Effector memory CD8-positive, alpha-beta T cell (primary cell): ENCODE results near the gene SELL.
A peak's percentile ranks its signal among the peaks of the same experiment; 100 is the strongest.

Source experiments
- ATAC-seq: fragments of 150-1000 bp; cut with Tn5 transposase; replicated peaks from 2 replicates; pipeline ENCODE4 v1.10.0; 2021; ENCODE audit warnings: mild to moderate bottlenecking, moderate library complexity
- DNase-seq, 3 experiments: peaks; one replicate each; pipeline ENCODE4 v3.0.0; 2021
- H3K27ac Mint-ChIP-seq, 2 donors: one replicate each; pipeline ENCODE4 v1.8.0; 2022; ENCODE audit warnings: mild to moderate bottlenecking in 2 of 2, mixed read lengths in 2 of 2, moderate library complexity in 2 of 2
- H3K27me3 Mint-ChIP-seq, 2 donors: one replicate each; pipeline ENCODE4 v1.8.0; 2022; ENCODE audit warnings: mixed read lengths in 2 of 2
- H3K36me3 Mint-ChIP-seq: one replicate; pipeline ENCODE4 v1.8.0; 2022; ENCODE audit warnings: mild to moderate bottlenecking, moderate library complexity, mixed read lengths; ENCODE audit not compliant: insufficient read depth
- H3K4me1 Mint-ChIP-seq, 2 donors: one replicate each; pipeline ENCODE4 v1.8.0; 2022; ENCODE audit warnings: low read depth in 2 of 2, mixed read lengths in 2 of 2
- H3K4me3 Mint-ChIP-seq, 2 donors: one replicate each; pipeline ENCODE4 v1.8.0; 2022; ENCODE audit warnings: mild to moderate bottlenecking in 2 of 2, mixed read lengths in 2 of 2, moderate library complexity in 2 of 2
- H3K9me3 Mint-ChIP-seq, 2 donors: one replicate each; pipeline ENCODE4 v1.8.0; 2022; ENCODE audit warnings: mixed read lengths in 2 of 2
- total RNA-seq, 9 experiments: gene quantifications; one replicate each; lab custom pipeline; 2026; lab: John Stamatoyannopoulos, UW

Gene SELL
- total RNA-seq = 84.3 to 860 (median 118) reads per million in 9 experiments

- Mint-ChIP-seq H3K4me1 (peaks cover 22 to 28% of the 10 kb centered on the region in 2 donors), H3K9me3 (peaks cover 0 to 2% of the 10 kb centered on the region in 2 donors), H3K36me3 (no peaks in the 10 kb centered on the region), H3K27me3 (peaks cover 20 to 23% of the 10 kb centered on the region in 2 donors), H3K27ac (peak within 1 kb of the TSS; percentile 75 to 78), H3K4me3 (peak within 1 kb of the TSS; percentile 69 to 84)
- ATAC-seq (peak; percentile 97), DNase-seq (peak; percentile 72 to 76 (median 74))
These were observed at the start of gene SELL for GRCh38 chr1:169711469-169712308. Gene SELL, minus strand, starts transcription at chr1:169711620. Its CDS starts 122 bp downstream, at chr1:169711498.

GRCh38 chr1:169759038-169759437, 47.6 kb upstream of the SELL start:
- no peaks in the 10 kb centered on the region for H3K36me3 Mint-ChIP-seq
- ATAC-seq (no peak), DNase-seq (no peak)
- H3K4me3 Mint-ChIP-seq = no peak overlapping the region
- H3K9me3 Mint-ChIP-seq = no peaks in the 10 kb centered on the region
- no peak overlapping the region for H3K27ac Mint-ChIP-seq
- H3K27me3 Mint-ChIP-seq = peaks cover 11 to 28% of the 10 kb centered on the region in 2 donors
- H3K4me1 Mint-ChIP-seq = no peaks in the 10 kb centered on the region

DNA sequence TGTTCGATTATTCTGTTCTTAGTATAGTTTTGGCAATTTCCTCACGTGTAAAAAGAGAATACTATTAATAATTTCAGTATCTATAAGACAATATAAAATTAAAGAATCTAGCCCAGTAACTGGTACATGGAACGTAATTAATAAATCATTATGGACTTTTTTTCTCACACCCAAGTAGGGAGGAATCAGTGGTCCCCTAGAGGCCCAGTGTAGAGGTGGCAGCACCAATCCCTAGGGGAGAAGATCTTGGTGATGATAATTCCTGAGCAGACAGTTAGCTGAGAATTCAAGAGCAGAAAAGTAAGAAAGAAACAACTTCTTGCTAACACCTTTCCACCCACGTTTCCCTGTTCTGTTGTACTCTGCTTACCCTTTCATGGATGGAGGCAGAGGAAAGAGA, 42.1 kb upstream of the SELL start:
- Mint-ChIP-seq H3K4me3 (no peak overlapping the region), H3K4me1 (no peaks in the 10 kb centered on the region), H3K36me3 (no peaks in the 10 kb centered on the region), H3K9me3 (no peaks in the 10 kb centered on the region), H3K27ac (no peak overlapping the region), H3K27me3 (peaks cover 18 to 28% of the 10 kb centered on the region in 2 donors)
- no peak for ATAC-seq
- DNase-seq = no peak

- Mint-ChIP-seq H3K27me3 (peaks cover 16 to 24% of the 10 kb centered on the region in 2 donors), H3K4me3 (no peak overlapping the region), H3K27ac (no peak overlapping the region), H3K4me1 (no peaks in the 10 kb centered on the region), H3K36me3 (no peaks in the 10 kb centered on the region), H3K9me3 (no peaks in the 10 kb centered on the region)
- ATAC-seq (no peak), DNase-seq (no peak)
These were observed 38.6 kb upstream of the SELL start for GRCh38 chr1:169750041-169750440.

- no peak overlapping the region for H3K27ac Mint-ChIP-seq
- no peaks in the 10 kb centered on the region for H3K9me3 Mint-ChIP-seq
- H3K4me1 Mint-ChIP-seq = no peaks in the 10 kb centered on the region
- no peak for DNase-seq
- ATAC-seq = no peak
- H3K27me3 Mint-ChIP-seq = peaks cover 17 to 33% of the 10 kb centered on the region in 2 donors
- H3K36me3 Mint-ChIP-seq = peaks cover 3% of the 10 kb centered on the region
- no peak overlapping the region for H3K4me3 Mint-ChIP-seq
These were observed 35.1 kb upstream of the SELL start for GRCh38 chr1:169746550-169746949.

- H3K4me1 Mint-ChIP-seq = no peaks in the 10 kb centered on the region
- peaks cover 3% of the 10 kb centered on the region for H3K36me3 Mint-ChIP-seq
- H3K4me3 Mint-ChIP-seq = no peak overlapping the region
- no peak for ATAC-seq
- H3K27ac Mint-ChIP-seq = no peak overlapping the region
- H3K9me3 Mint-ChIP-seq = no peaks in the 10 kb centered on the region
- no peak for DNase-seq
- H3K27me3 Mint-ChIP-seq = peaks cover 24 to 35% of the 10 kb centered on the region in 2 donors
These were observed 33.8 kb upstream of the SELL start for GRCh38 chr1:169745015-169745861.

GRCh38 chr1:169741666-169742394, 30.4 kb upstream of the SELL start:
- H3K4me3 Mint-ChIP-seq = no peak overlapping the region
- peaks cover 44 to 50% of the 10 kb centered on the region in 2 donors for H3K27me3 Mint-ChIP-seq
- no peak for DNase-seq
- H3K4me1 Mint-ChIP-seq = no peaks in the 10 kb centered on the region
- H3K36me3 Mint-ChIP-seq = peaks cover 6% of the 10 kb centered on the region
- H3K9me3 Mint-ChIP-seq = no peaks in the 10 kb centered on the region
- no peak overlapping the region for H3K27ac Mint-ChIP-seq
- no peak for ATAC-seq

DNA sequence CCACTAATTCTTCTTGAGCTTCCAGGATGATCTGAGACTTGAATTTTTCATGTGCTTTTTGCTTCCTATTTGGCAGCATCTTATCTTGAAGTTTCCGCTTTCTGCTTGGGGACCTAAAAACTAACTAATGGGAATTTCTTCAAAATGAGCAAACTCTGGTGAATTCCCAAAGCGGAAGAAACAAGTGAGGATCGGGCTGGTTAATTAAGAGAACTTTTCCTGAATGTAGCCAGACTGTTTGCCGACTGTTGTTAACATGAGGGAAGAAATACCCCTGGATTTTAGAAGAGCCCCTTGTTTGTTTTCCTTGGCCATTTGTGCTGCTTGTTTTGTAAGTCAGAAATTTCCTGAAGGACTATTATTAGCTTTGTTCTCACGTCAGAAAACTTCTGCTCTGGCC, 28.6 kb upstream of the SELL start:
- no peak for DNase-seq
- H3K36me3 Mint-ChIP-seq = peaks cover 6% of the 10 kb centered on the region
- ATAC-seq = no peak
- H3K27me3 Mint-ChIP-seq = peaks cover 48 to 49% of the 10 kb centered on the region in 2 donors
- no peak overlapping the region for H3K4me3 Mint-ChIP-seq
- no peaks in the 10 kb centered on the region for H3K9me3 Mint-ChIP-seq
- H3K4me1 Mint-ChIP-seq = no peaks in the 10 kb centered on the region
- H3K27ac Mint-ChIP-seq = no peak overlapping the region

GRCh38 chr1:169733924-169734323, 22.5 kb upstream of the SELL start, which contains the start of gene SELE:
Gene SELE, minus strand, starts transcription at chr1:169734079. Its CDS starts 467 bp downstream, at chr1:169733612.
- DNase-seq = no peak
- no peaks in the 10 kb centered on the region for H3K4me1 Mint-ChIP-seq
- ATAC-seq = no peak
- H3K36me3 Mint-ChIP-seq = peaks cover 3% of the 10 kb centered on the region
- peaks cover 56 to 72% of the 10 kb centered on the region in 2 donors for H3K27me3 Mint-ChIP-seq
- no peaks in the 10 kb centered on the region for H3K9me3 Mint-ChIP-seq
- no peak within 1 kb of the TSS for H3K27ac Mint-ChIP-seq
- H3K4me3 Mint-ChIP-seq = no peak within 1 kb of the TSS

DNA sequence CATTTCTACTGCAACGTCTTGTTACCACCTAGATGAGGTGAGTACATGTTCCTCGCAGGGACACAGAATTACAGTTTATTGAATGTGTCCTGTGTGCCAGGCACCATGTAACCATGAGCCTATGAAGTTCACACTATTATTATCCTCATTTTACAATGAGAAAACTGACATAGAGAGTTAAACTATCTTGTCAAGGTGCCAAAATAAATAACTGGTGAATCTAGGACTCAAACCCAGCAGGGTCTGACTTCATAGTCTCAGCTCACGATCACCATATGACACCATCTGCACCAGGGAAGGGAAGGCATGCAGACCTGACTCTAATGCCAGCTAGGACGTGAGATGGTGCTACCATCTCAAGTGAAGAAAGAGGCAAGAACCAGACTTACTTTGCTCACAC, 20.0 kb upstream of the SELL start:
- H3K36me3 Mint-ChIP-seq = no peaks in the 10 kb centered on the region
- H3K9me3 Mint-ChIP-seq = no peaks in the 10 kb centered on the region
- no peak overlapping the region for H3K27ac Mint-ChIP-seq
- no peak overlapping the region for H3K4me3 Mint-ChIP-seq
- DNase-seq (no peak), ATAC-seq (no peak)
- H3K4me1 Mint-ChIP-seq = no peaks in the 10 kb centered on the region
- peaks cover 44 to 73% of the 10 kb centered on the region in 2 donors for H3K27me3 Mint-ChIP-seq

- H3K4me1 Mint-ChIP-seq = no peaks in the 10 kb centered on the region
- H3K9me3 Mint-ChIP-seq = no peaks in the 10 kb centered on the region
- no peak overlapping the region for H3K27ac Mint-ChIP-seq
- ATAC-seq = no peak
- no peak for DNase-seq
- peaks cover 44 to 75% of the 10 kb centered on the region in 2 donors for H3K27me3 Mint-ChIP-seq
- H3K36me3 Mint-ChIP-seq = no peaks in the 10 kb centered on the region
- H3K4me3 Mint-ChIP-seq = no peak overlapping the region
These were observed 18.6 kb upstream of the SELL start for GRCh38 chr1:169729991-169730390.

- Mint-ChIP-seq H3K9me3 (no peaks in the 10 kb centered on the region), H3K4me1 (no peaks in the 10 kb centered on the region), H3K27me3 (peaks cover 28 to 58% of the 10 kb centered on the region in 2 donors), H3K27ac (no peak overlapping the region), H3K4me3 (no peak overlapping the region), H3K36me3 (no peaks in the 10 kb centered on the region)
- DNase-seq = no peak
- no peak for ATAC-seq
These were observed 15.9 kb upstream of the SELL start for GRCh38 chr1:169727307-169727706.

DNA sequence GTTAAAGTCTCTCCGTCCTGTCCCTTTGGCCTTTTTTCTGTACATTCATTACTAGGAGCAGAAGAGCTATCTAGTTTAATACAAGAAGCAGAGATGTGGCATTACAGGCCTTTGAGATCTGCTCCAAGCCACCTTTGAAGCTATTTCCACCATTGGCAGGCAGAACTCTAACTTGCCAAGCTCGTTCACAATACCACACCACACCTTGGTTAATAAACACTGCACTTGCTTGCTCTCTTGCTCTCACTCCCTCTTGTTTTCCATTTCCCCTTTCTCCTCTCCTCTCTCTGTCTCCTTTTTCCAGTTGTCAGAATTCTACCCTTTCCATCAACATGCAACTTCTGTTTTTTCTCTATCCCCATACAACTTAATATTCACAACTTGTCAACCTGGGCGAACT, 15.4 kb upstream of the SELL start:
- no peaks in the 10 kb centered on the region for H3K4me1 Mint-ChIP-seq
- H3K27me3 Mint-ChIP-seq = peaks cover 27 to 57% of the 10 kb centered on the region in 2 donors
- H3K36me3 Mint-ChIP-seq = no peaks in the 10 kb centered on the region
- H3K27ac Mint-ChIP-seq = no peak overlapping the region
- ATAC-seq (no peak), DNase-seq (no peak)
- no peak overlapping the region for H3K4me3 Mint-ChIP-seq
- H3K9me3 Mint-ChIP-seq = no peaks in the 10 kb centered on the region
